DOHH2 (cell line): ENCODE results near the gene GCSAM.

Source experiments
- H3F3A ChIP-seq: fragments of 200-600 bp; sonication (generic), shearing (Covaris generic); 2 replicates; pipeline ENCODE4 v1.6.0; 2016; ENCODE audit warnings: antibody characterized with exemption, mild to moderate bottlenecking; ENCODE audit not compliant: control insufficient read depth, insufficient read depth
- H3K27ac ChIP-seq: fragments of 200-600 bp; sonication (generic); 2 replicates; pipeline ENCODE4 v1.5.1; 2014; ENCODE audit warnings: low read depth, mild to moderate bottlenecking, low read length, moderate library complexity
- H3K27me3 ChIP-seq: fragments of 200-600 bp; sonication (generic); 2 replicates; pipeline ENCODE4 v1.6.1; 2014; ENCODE audit warnings: mild to moderate bottlenecking, low read length, mixed read lengths; ENCODE audit not compliant: control insufficient read depth
- H3K36me3 ChIP-seq: fragments of 200-600 bp; sonication (generic); 2 replicates; pipeline ENCODE4 v1.6.1; 2014; ENCODE audit warnings: mild to moderate bottlenecking, low read length, moderate library complexity, mixed read lengths; ENCODE audit not compliant: control insufficient read depth
- H3K4me1 ChIP-seq: fragments of 200-600 bp; sonication (generic); 2 replicates; pipeline ENCODE4 v1.6.1; 2014; ENCODE audit warnings: mild to moderate bottlenecking, low read length, mixed read lengths; ENCODE audit not compliant: control insufficient read depth
- H3K4me2 ChIP-seq: fragments of 200-600 bp; sonication (generic); 2 replicates; pipeline ENCODE4 v1.6.0; 2014; ENCODE audit warnings: mild to moderate bottlenecking, low read length, moderate library complexity
- H3K4me3 ChIP-seq: fragments of 200-600 bp; sonication (generic); 2 replicates; pipeline ENCODE4 v1.5.1; 2014; ENCODE audit warnings: mild to moderate bottlenecking, low read length, mixed read lengths
- H3K79me2 ChIP-seq: fragments of 200-600 bp; sonication (generic); 2 replicates; pipeline ENCODE4 v1.6.1; 2014; ENCODE audit warnings: mild to moderate bottlenecking, low read length, mixed read lengths; ENCODE audit not compliant: control insufficient read depth
- H3K9me2 ChIP-seq: fragments of 200-600 bp; sonication (generic); replicated peaks from 2 replicates; pipeline ENCODE4 v1.6.1; 2014; ENCODE audit warnings: mild to moderate bottlenecking, low read length, mixed read lengths; ENCODE audit not compliant: control insufficient read depth
- H3K9me3 ChIP-seq: fragments of 200-600 bp; sonication (generic); 2 replicates; pipeline ENCODE4 v1.6.1; 2014; ENCODE audit warnings: antibody characterized with exemption, low read length, mixed read lengths; ENCODE audit not compliant: control insufficient read depth, insufficient read depth
- H4K20me1 ChIP-seq: fragments of 200-600 bp; sonication (generic); 2 replicates; pipeline ENCODE4 v1.6.0; 2014; ENCODE audit warnings: low read depth, mild to moderate bottlenecking, antibody characterized with exemption, low read length, moderate library complexity; ENCODE audit not compliant: control insufficient read depth, insufficient read depth
- EZH2phosphoT487 ChIP-seq: fragments of 200-600 bp; sonication (generic); IDR thresholded peaks from 2 replicates; pipeline ENCODE4 v1.6.1; 2017; ENCODE audit warnings: borderline replicate concordance, mild to moderate bottlenecking, antibody characterized with exemption, low read length, moderate library complexity, mixed read lengths
- TF ChIP-seq, protein P1 (sequence below): fragments of 200-600 bp; sonication (generic); IDR thresholded peaks from one replicate; pipeline ENCODE4 v1.5.1; 2014; ENCODE audit warnings: antibody characterized with exemption, mild to moderate bottlenecking, low read depth, low read length; ENCODE audit not compliant: poor library complexity, severe bottlenecking

Gene GCSAM

DNA sequence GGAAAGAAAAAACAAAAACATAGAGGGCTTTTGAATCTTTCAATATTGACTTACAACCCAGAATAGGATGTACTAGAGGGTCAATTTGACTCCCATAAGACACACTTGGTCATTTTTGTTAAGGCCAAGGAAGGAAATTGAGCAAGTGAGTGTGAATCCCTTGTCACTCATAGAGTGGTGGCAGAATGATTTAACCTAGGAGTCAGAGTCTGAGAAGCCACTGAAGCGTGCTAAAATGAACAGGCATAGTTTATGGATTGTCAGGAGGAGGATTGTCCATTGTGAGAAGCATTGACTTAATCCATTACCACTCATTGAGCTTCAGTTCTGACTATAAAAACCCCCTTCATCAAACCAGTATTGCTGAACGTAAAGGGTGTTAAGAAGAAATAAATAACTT is 8.2 kb upstream of the GCSAM start:
- peaks cover 37% of the 10 kb centered on the region for H3K4me1 ChIP-seq
- no peaks in the 10 kb centered on the region for H4K20me1 ChIP-seq
- H3K4me3 ChIP-seq: no peak overlapping the region
- no peaks in the 10 kb centered on the region for H3K9me2 ChIP-seq
- no peak overlapping the region for H3K4me2 ChIP-seq
- H3K27me3 ChIP-seq: no peaks in the 10 kb centered on the region
- no peak for TF ChIP-seq EZH2phosphoT487
- TF ChIP-seq, protein P1, sequence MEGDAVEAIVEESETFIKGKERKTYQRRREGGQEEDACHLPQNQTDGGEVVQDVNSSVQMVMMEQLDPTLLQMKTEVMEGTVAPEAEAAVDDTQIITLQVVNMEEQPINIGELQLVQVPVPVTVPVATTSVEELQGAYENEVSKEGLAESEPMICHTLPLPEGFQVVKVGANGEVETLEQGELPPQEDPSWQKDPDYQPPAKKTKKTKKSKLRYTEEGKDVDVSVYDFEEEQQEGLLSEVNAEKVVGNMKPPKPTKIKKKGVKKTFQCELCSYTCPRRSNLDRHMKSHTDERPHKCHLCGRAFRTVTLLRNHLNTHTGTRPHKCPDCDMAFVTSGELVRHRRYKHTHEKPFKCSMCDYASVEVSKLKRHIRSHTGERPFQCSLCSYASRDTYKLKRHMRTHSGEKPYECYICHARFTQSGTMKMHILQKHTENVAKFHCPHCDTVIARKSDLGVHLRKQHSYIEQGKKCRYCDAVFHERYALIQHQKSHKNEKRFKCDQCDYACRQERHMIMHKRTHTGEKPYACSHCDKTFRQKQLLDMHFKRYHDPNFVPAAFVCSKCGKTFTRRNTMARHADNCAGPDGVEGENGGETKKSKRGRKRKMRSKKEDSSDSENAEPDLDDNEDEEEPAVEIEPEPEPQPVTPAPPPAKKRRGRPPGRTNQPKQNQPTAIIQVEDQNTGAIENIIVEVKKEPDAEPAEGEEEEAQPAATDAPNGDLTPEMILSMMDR: no peak
- no peak overlapping the region for H3K27ac ChIP-seq
- H3K36me3 ChIP-seq: no peaks in the 10 kb centered on the region
- peaks cover 14% of the 10 kb centered on the region; the same call in 1 of the 2 replicates for H3K9me3 ChIP-seq
- peaks cover 8% of the 10 kb centered on the region for H3F3A ChIP-seq
- no peaks in the 10 kb centered on the region for H3K79me2 ChIP-seq

DNA sequence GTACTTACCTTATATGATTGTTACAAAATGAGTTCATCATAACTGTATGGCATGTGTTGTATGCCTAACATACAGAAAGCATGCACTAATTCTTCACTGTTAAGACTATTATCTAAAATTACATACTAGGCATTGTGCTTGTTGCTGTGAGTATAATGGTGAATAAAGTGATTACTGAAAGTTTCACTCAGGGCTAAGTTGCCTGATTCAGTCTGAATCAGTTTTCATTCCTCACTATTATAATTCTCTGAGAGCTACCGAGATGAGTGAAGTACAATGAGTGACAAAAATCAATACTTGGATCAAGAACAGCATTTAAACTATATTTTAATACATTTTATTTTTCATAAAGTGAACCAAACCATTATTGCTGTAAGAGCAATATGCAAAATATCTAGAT is 7.5 kb upstream of the GCSAM start:
- Histone ChIP-seq H3K9me3 (peaks cover 11% of the 10 kb centered on the region; the same call in 1 of the 2 replicates), H3K9me2 (no peaks in the 10 kb centered on the region), H3K79me2 (0 out of 2 replicates have a peak, but pooled peaks cover 3% of the 10 kb centered on the region), H3K4me3 (no peak overlapping the region), H3K27ac (no peak overlapping the region), H3K27me3 (no peaks in the 10 kb centered on the region), H3F3A (peaks cover 15% of the 10 kb centered on the region), H3K36me3 (no peaks in the 10 kb centered on the region), H3K4me1 (peaks cover 45% of the 10 kb centered on the region), H3K4me2 (no peak overlapping the region), H4K20me1 (no peaks in the 10 kb centered on the region)
- no peak for TF ChIP-seq EZH2phosphoT487
- TF ChIP-seq, protein P1: no peak

DNA sequence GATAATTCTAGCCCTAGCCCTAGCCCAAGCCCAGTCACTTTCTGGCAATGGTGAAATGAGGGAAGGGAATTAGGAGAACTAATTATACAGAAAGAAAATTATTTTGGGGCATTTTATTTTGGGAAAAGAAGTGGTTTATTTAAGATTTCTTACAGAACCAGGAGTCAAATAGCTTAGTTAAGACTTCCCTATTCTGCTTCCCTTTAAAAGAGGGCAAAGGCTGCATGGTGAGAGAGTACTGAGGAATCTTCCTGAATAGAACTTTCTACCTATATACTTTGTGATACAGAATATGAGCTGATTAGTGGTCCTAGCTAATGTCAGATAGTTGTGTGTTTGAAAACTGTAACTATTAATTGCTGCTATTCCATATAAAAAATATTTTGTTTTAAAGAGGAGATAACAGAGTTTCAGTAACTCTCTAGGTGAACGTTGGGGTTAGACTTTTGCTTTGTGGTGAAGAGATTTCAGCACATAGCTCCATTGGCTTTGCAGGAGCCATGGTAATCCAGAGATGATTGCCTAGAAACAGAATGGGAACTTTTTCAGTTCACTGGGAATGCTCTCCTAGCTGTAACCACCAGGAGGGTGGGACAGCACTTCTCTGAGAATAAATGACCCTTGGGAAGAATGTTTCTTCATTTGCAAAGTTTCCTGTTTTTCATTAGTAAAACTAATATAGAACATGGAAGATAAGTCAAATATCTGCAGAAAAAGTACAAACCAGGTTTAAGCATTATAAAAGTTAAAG is 5.3 kb upstream of the GCSAM start:
- Histone ChIP-seq H3K27ac (peak overlapping the region; percentile 99), H3K4me3 (peak overlapping the region; percentile 63), H4K20me1 (no peaks in the 10 kb centered on the region), H3K9me3 (no peaks in the 10 kb centered on the region), H3K79me2 (peaks cover 23% of the 10 kb centered on the region), H3K4me1 (peaks cover 66% of the 10 kb centered on the region), H3K9me2 (no peaks in the 10 kb centered on the region), H3K4me2 (peak overlapping the region; percentile 97), H3K36me3 (no peaks in the 10 kb centered on the region), H3K27me3 (no peaks in the 10 kb centered on the region), H3F3A (peaks cover 29% of the 10 kb centered on the region)
- TF ChIP-seq, protein P1: no peak
- TF ChIP-seq EZH2phosphoT487: no peak
